Measurements from ENCODE around the gene PPP2R2B.

Gene PPP2R2B

DNA sequence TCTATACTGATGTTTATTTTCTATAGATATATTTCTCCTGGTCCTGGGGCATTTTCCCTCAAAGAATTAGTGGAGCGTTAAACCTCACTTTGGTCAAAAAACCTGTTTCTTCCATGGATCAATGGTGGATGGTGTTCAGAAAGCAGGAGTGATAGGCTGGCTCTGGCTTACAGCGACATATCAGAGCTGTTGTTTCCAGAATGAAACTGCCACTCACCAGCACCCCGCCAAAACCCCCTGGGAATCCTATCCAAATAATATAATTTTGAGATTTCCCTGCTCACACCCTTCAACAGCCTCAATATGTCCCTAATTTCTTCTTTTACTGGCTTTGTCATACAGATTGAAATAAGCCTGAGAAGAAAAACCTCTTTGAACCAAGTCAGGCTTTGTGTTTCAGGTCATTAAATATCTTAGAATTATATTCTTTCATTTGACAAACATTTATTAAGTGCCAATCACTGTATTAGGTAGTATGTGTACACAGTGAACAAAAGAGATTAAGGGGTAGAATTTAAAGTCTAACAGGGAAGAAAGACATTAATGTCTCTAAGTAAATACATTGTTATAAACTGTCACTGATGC lies 218.1 kb downstream of the PPP2R2B start:
- H2BK15ac ChIP-seq (replicated peaks; ENCODE audit: low read depth): no peak overlapping the region
- H3K23ac ChIP-seq (ENCODE audit: low read length): no peak overlapping the region
- no peaks in the 10 kb centered on the region for H3K36me3 ChIP-seq (ENCODE audit: control insufficient read depth, insufficient read depth, low read length)
- H2BK5ac ChIP-seq (ENCODE audit: low read length): no peak overlapping the region
- H3K4me2 ChIP-seq (ENCODE audit: low read length): no peak overlapping the region
- H3K18ac ChIP-seq (ENCODE audit: low read length): no peak overlapping the region
- no peak for DNase-seq
- H3K56ac ChIP-seq (ENCODE audit: low read length): no peak overlapping the region
- H3K79me2 ChIP-seq (ENCODE audit: control insufficient read depth, insufficient read depth, low read length): no peaks in the 10 kb centered on the region
- H4K8ac ChIP-seq (ENCODE audit: low read depth, low read length): no peak overlapping the region
- H3K9ac ChIP-seq (ENCODE audit: low read length): no peak overlapping the region
- no peak overlapping the region for H3K4ac ChIP-seq (ENCODE audit: low read depth, low read length)
- H3K4me3 ChIP-seq (ENCODE audit: low read length): no peak overlapping the region
- no peaks in the 10 kb centered on the region for H3K4me1 ChIP-seq (ENCODE audit: control insufficient read depth, low read depth, low read length)
- H2BK120ac ChIP-seq (ENCODE audit: low read depth, low read length): no peak overlapping the region
- no peaks in the 10 kb centered on the region for H3K79me1 ChIP-seq (ENCODE audit: low read length)
- WGBS (ENCODE audit: extremely low coverage, insufficient coverage, low lambda C conversion rate): no CpG with 5 or more reads among the region's 3 CpGs
- H3K27me3 ChIP-seq (ENCODE audit: insufficient read depth, low read length, poor library complexity): no peaks in the 10 kb centered on the region
- H4K5ac ChIP-seq (ENCODE audit: low read length): no peak overlapping the region
- no peak overlapping the region for H3K27ac ChIP-seq (ENCODE audit: low read depth, low read length)
- no peak overlapping the region for H2AK5ac ChIP-seq (ENCODE audit: low read length)

DNA sequence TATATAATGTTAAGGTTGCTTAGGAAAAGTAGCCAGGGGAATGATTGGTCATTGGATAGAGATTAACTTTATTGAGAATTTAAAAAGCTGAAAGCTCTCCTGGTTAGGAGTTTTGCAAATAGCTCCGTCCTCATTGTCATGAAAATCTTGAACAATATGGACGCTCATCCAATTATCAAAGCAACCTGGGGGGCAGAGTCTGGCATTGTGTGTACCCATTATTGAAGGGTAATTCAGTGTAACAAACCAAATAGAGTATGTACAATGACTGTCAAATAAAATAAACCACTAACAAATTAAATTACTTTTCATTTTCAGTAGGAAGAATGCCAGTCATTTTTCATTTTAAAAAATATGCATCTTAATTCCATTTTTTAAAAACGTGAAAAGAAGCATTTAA lies 218.6 kb downstream of the PPP2R2B start:
- Histone ChIP-seq H2BK15ac (replicated peaks; ENCODE audit: low read depth) (no peak overlapping the region), H3K4me1 (ENCODE audit: control insufficient read depth, low read depth, low read length) (no peaks in the 10 kb centered on the region), H3K4me2 (ENCODE audit: low read length) (no peak overlapping the region), H3K36me3 (ENCODE audit: control insufficient read depth, insufficient read depth, low read length) (no peaks in the 10 kb centered on the region), H3K9ac (ENCODE audit: low read length) (no peak overlapping the region), H3K4me3 (ENCODE audit: low read length) (no peak overlapping the region), H3K23ac (ENCODE audit: low read length) (no peak overlapping the region), H3K27ac (ENCODE audit: low read depth, low read length) (no peak overlapping the region), H3K27me3 (ENCODE audit: insufficient read depth, low read length, poor library complexity) (no peaks in the 10 kb centered on the region), H3K4ac (ENCODE audit: low read depth, low read length) (no peak overlapping the region), H2BK5ac (ENCODE audit: low read length) (no peak overlapping the region), H3K56ac (ENCODE audit: low read length) (no peak overlapping the region), H2BK120ac (ENCODE audit: low read depth, low read length) (no peak overlapping the region), H3K79me1 (ENCODE audit: low read length) (no peaks in the 10 kb centered on the region), H3K18ac (ENCODE audit: low read length) (no peak overlapping the region), H3K79me2 (ENCODE audit: control insufficient read depth, insufficient read depth, low read length) (no peaks in the 10 kb centered on the region), H4K8ac (ENCODE audit: low read depth, low read length) (no peak overlapping the region), H2AK5ac (ENCODE audit: low read length) (no peak overlapping the region), H4K5ac (ENCODE audit: low read length) (no peak overlapping the region)
- no peak for DNase-seq
- no CpG with 5 or more reads among the region's 3 CpGs for WGBS (ENCODE audit: extremely low coverage, insufficient coverage, low lambda C conversion rate)

DNA sequence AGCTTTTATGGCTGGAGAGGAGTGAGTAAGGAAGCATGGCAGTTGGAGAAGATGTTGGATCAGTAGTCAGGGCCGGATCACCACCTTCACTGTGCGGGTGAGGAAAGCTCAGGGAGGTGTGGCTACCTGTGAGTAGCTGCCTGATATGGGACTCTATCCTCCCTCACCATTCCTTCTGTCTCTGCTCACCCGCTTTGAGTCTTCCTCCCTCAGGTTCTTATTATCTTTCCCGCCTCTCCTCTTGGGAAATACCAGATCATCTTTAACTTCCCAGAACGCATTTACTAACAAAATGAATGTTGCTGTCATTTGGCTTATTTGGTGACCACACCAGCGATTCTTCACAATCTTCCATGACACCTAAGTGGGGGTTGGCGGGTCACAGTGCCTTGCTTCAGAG lies 221.9 kb downstream of the PPP2R2B start:
- Histone ChIP-seq H3K27ac (ENCODE audit: low read depth, low read length) (no peak overlapping the region), H4K5ac (ENCODE audit: low read length) (no peak overlapping the region), H3K4me2 (ENCODE audit: low read length) (no peak overlapping the region), H3K4me3 (ENCODE audit: low read length) (no peak overlapping the region), H2BK15ac (replicated peaks; ENCODE audit: low read depth) (no peak overlapping the region), H3K27me3 (ENCODE audit: insufficient read depth, low read length, poor library complexity) (no peaks in the 10 kb centered on the region), H3K9ac (ENCODE audit: low read length) (no peak overlapping the region), H3K23ac (ENCODE audit: low read length) (no peak overlapping the region), H3K4ac (ENCODE audit: low read depth, low read length) (no peak overlapping the region), H2BK120ac (ENCODE audit: low read depth, low read length) (no peak overlapping the region), H4K8ac (ENCODE audit: low read depth, low read length) (no peak overlapping the region), H3K18ac (ENCODE audit: low read length) (no peak overlapping the region), H3K79me1 (ENCODE audit: low read length) (no peaks in the 10 kb centered on the region), H3K56ac (ENCODE audit: low read length) (no peak overlapping the region), H2BK5ac (ENCODE audit: low read length) (no peak overlapping the region), H3K79me2 (ENCODE audit: control insufficient read depth, insufficient read depth, low read length) (no peaks in the 10 kb centered on the region), H3K4me1 (ENCODE audit: control insufficient read depth, low read depth, low read length) (no peaks in the 10 kb centered on the region), H3K36me3 (ENCODE audit: control insufficient read depth, insufficient read depth, low read length) (no peaks in the 10 kb centered on the region), H2AK5ac (ENCODE audit: low read length) (no peak overlapping the region)
- WGBS (ENCODE audit: extremely low coverage, insufficient coverage, low lambda C conversion rate): no CpG with 5 or more reads among the region's 7 CpGs
- no peak for DNase-seq

DNA sequence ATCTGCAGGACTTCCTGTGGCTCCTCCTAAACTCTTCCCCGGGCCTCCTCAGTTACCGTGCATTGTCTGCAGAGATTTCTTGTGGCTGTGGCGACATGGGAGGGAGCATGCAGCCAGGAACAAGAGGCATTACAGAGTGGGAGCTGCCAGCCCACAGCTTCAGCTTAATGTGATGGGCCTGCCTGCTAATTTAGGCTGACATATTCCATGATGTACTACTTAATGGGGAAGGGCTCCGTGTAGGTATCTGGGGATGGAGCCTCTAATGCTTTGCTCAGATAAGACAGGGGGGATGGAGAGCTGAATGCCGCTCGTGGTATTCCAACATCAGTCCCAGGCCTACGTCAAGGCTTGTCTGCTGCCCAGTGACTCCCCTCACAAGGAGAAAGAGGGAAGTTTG lies 225.0 kb downstream of the PPP2R2B start:
- no peak overlapping the region for H3K18ac ChIP-seq (ENCODE audit: low read length)
- no peak overlapping the region for H3K23ac ChIP-seq (ENCODE audit: low read length)
- no peak overlapping the region for H2BK5ac ChIP-seq (ENCODE audit: low read length)
- H3K36me3 ChIP-seq (ENCODE audit: control insufficient read depth, insufficient read depth, low read length): no peaks in the 10 kb centered on the region
- no peak overlapping the region for H4K5ac ChIP-seq (ENCODE audit: low read length)
- no peak overlapping the region for H2BK120ac ChIP-seq (ENCODE audit: low read depth, low read length)
- no peak overlapping the region for H2AK5ac ChIP-seq (ENCODE audit: low read length)
- H3K9ac ChIP-seq (ENCODE audit: low read length): no peak overlapping the region
- no peak overlapping the region for H3K4ac ChIP-seq (ENCODE audit: low read depth, low read length)
- WGBS (ENCODE audit: extremely low coverage, insufficient coverage, low lambda C conversion rate): no CpG with 5 or more reads among the region's 7 CpGs
- H3K79me2 ChIP-seq (ENCODE audit: control insufficient read depth, insufficient read depth, low read length): no peaks in the 10 kb centered on the region
- H4K8ac ChIP-seq (ENCODE audit: low read depth, low read length): no peak overlapping the region
- H3K27ac ChIP-seq (ENCODE audit: low read depth, low read length): no peak overlapping the region
- no peak overlapping the region for H3K4me3 ChIP-seq (ENCODE audit: low read length)
- DNase-seq: no peak
- H3K4me1 ChIP-seq (ENCODE audit: control insufficient read depth, low read depth, low read length): no peaks in the 10 kb centered on the region
- H3K4me2 ChIP-seq (ENCODE audit: low read length): no peak overlapping the region
- H3K56ac ChIP-seq (ENCODE audit: low read length): no peak overlapping the region
- H3K79me1 ChIP-seq (ENCODE audit: low read length): no peaks in the 10 kb centered on the region
- H3K27me3 ChIP-seq (ENCODE audit: insufficient read depth, low read length, poor library complexity): no peaks in the 10 kb centered on the region
- H2BK15ac ChIP-seq (replicated peaks; ENCODE audit: low read depth): no peak overlapping the region

DNA sequence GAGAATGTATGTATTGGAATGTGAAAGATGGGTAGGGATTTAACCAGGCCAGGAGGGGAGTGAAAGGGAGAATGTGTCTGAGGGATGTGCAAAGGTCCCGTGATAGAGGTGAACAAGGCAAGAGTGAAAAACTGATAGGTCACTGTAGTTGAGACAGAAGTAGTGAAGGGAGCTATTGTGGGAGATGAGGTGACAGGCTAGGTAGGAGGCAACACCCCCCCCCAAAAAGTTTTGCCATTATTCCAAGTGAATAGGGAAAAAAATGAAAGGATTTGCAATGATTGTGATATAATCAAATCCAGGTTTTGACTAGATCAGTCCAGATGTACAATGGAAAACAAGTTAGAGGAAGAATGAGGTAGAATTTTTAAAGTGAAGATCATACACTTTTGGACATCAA lies 226.0 kb downstream of the PPP2R2B start:
- no peaks in the 10 kb centered on the region for H3K36me3 ChIP-seq (ENCODE audit: control insufficient read depth, insufficient read depth, low read length)
- H3K9ac ChIP-seq (ENCODE audit: low read length): no peak overlapping the region
- DNase-seq: no peak
- H4K8ac ChIP-seq (ENCODE audit: low read depth, low read length): no peak overlapping the region
- no peaks in the 10 kb centered on the region for H3K4me1 ChIP-seq (ENCODE audit: control insufficient read depth, low read depth, low read length)
- H3K79me2 ChIP-seq (ENCODE audit: control insufficient read depth, insufficient read depth, low read length): no peaks in the 10 kb centered on the region
- no peak overlapping the region for H2BK120ac ChIP-seq (ENCODE audit: low read depth, low read length)
- no peaks in the 10 kb centered on the region for H3K27me3 ChIP-seq (ENCODE audit: insufficient read depth, low read length, poor library complexity)
- no peak overlapping the region for H3K4ac ChIP-seq (ENCODE audit: low read depth, low read length)
- no peak overlapping the region for H4K5ac ChIP-seq (ENCODE audit: low read length)
- H2BK15ac ChIP-seq (replicated peaks; ENCODE audit: low read depth): no peak overlapping the region
- no peak overlapping the region for H2BK5ac ChIP-seq (ENCODE audit: low read length)
- no peak overlapping the region for H3K4me3 ChIP-seq (ENCODE audit: low read length)
- no peak overlapping the region for H2AK5ac ChIP-seq (ENCODE audit: low read length)
- no peak overlapping the region for H3K56ac ChIP-seq (ENCODE audit: low read length)
- no peak overlapping the region for H3K27ac ChIP-seq (ENCODE audit: low read depth, low read length)
- no peak overlapping the region for H3K23ac ChIP-seq (ENCODE audit: low read length)
- WGBS (ENCODE audit: extremely low coverage, insufficient coverage, low lambda C conversion rate): no CpG with 5 or more reads among the region's 1 CpG
- no peaks in the 10 kb centered on the region for H3K79me1 ChIP-seq (ENCODE audit: low read length)
- H3K18ac ChIP-seq (ENCODE audit: low read length): no peak overlapping the region
- no peak overlapping the region for H3K4me2 ChIP-seq (ENCODE audit: low read length)

DNA sequence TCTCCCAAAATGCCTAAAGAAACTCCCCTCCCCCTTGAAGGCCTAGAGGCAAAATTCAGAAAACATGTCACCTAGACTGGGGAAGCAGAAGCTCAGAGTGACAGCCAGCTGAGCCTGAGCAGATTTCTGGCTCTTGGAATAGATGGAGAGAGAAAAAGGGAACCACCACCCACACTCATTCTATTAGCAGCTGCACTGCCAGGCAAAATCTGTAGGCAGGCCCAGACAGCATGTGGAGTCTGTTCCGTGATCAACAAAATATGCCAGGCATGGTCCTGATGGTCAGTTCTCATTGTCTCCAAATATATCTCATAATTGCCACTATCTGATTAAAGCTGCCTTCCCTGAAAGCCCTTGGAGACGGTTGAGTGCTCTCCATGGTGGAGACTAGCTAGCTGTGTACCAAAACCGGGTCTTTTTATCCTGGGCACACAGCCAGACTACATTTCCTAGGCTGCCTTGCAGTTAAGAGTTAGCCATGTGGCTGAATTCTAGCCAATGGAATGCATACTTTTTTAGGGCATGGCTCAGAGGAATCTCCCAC lies 230.8 kb downstream of the PPP2R2B start:
- no peak overlapping the region for H3K4ac ChIP-seq (ENCODE audit: low read depth, low read length)
- peak; percentile 33 for DNase-seq
- H3K23ac ChIP-seq (ENCODE audit: low read length): no peak overlapping the region
- no peak overlapping the region for H3K4me2 ChIP-seq (ENCODE audit: low read length)
- H3K27me3 ChIP-seq (ENCODE audit: insufficient read depth, low read length, poor library complexity): no peaks in the 10 kb centered on the region
- no peak overlapping the region for H3K18ac ChIP-seq (ENCODE audit: low read length)
- no peak overlapping the region for H2BK120ac ChIP-seq (ENCODE audit: low read depth, low read length)
- H2BK15ac ChIP-seq (replicated peaks; ENCODE audit: low read depth): no peak overlapping the region
- H2BK5ac ChIP-seq (ENCODE audit: low read length): no peak overlapping the region
- H2AK5ac ChIP-seq (ENCODE audit: low read length): no peak overlapping the region
- H3K79me2 ChIP-seq (ENCODE audit: control insufficient read depth, insufficient read depth, low read length): no peaks in the 10 kb centered on the region
- no peak overlapping the region for H3K56ac ChIP-seq (ENCODE audit: low read length)
- H3K79me1 ChIP-seq (ENCODE audit: low read length): no peaks in the 10 kb centered on the region
- H3K9ac ChIP-seq (ENCODE audit: low read length): no peak overlapping the region
- no peak overlapping the region for H4K5ac ChIP-seq (ENCODE audit: low read length)
- H4K8ac ChIP-seq (ENCODE audit: low read depth, low read length): no peak overlapping the region
- WGBS (ENCODE audit: extremely low coverage, insufficient coverage, low lambda C conversion rate): no CpG with 5 or more reads among the region's 3 CpGs
- H3K4me1 ChIP-seq (ENCODE audit: control insufficient read depth, low read depth, low read length): no peaks in the 10 kb centered on the region
- no peak overlapping the region for H3K4me3 ChIP-seq (ENCODE audit: low read length)
- H3K27ac ChIP-seq (ENCODE audit: low read depth, low read length): no peak overlapping the region
- no peaks in the 10 kb centered on the region for H3K36me3 ChIP-seq (ENCODE audit: control insufficient read depth, insufficient read depth, low read length)

Data from mesendoderm (in vitro differentiated cells).